Colonic mucosa (tissue), 4 donors: ENCODE results near the gene PCED1B. TPM values are rescaled to one million over a fixed set of nuclear protein-coding genes. Genes with fewer than 3 reads are reported as not detected.

Experiments
- DNase-seq: peaks from one replicate; pipeline ENCODE4 v3.0.0-alpha.2; 2020
- H3K27ac ChIP-seq: fragments of 200-600 bp; one replicate; pipeline ENCODE4 v1.8.0; 2021
- H3K27me3 ChIP-seq: fragments of 200-600 bp; one replicate; pipeline ENCODE4 v1.8.0; 2021
- H3K36me3 ChIP-seq: fragments of 200-600 bp; one replicate; pipeline ENCODE4 v1.8.0; 2021
- H3K4me1 ChIP-seq: fragments of 200-600 bp; one replicate; pipeline ENCODE4 v1.8.0; 2021; ENCODE audit warnings: mild to moderate bottlenecking
- H3K4me3 ChIP-seq: fragments of 200-600 bp; one replicate; pipeline ENCODE4 v1.8.0; 2021
- H3K9ac ChIP-seq, 2 donors: one replicate each; pipeline ENCODE4 v1.7.0; 2013; ENCODE audit warnings: control low read depth in 2 of 2, low read depth in 2 of 2, low read length in 2 of 2
- H3K9me3 ChIP-seq: fragments of 200-600 bp; one replicate; pipeline ENCODE4 v1.8.0; 2021
- intact Hi-C: fragments of 100-400 bp; cut with DNase I; formaldehyde crosslinking; loops from one replicate; pipeline ENCODE4 v1.14.1; 2022
- total RNA-seq, 2 donors: library from RNA; stranded (reverse); fragmentation: NEBNext Ultra II Directional in 1 of 2; extraction: Animal tissue kit (Norgen Biotek cat#: 25700) in 1 of 2; gene quantifications; one replicate each; pipeline ENCODE4 v1.2.1, GENCODE V29; 2021
- TF ChIP-seq, protein P1 (sequence below): fragments of 200-600 bp; IDR thresholded peaks from one replicate; pipeline ENCODE4 v1.8.0; 2022; ENCODE audit warnings: antibody characterized with exemption, mild to moderate bottlenecking
- donor health status: healthy.
- donor health status: DM: no; HTN: no; CAD: no.
- donor health status: DM: no; HTN: no; CAD: no.

Gene PCED1B
- total RNA-seq, 2 donors from 2014 or later, result 1.8 to 2.1 TPM

DNA sequence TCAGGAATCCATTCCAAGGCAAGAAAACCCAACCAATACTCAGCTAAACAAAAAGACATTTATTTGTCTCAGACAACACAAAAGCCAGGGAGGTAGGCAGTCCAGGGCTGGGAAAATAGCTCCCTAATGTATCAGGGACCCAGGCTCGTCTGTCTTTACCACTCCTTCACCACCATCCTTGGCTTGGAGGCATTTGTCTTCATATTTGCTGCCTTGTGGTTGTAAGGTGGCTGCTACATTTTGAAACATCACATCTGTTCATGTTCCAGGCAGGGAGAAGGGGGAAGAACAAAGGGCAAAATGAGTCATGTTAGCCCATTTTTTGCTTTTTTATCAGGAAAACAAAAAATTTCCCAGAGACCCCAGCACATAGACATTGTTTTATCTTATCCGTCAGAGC is 44.8 kb upstream of the PCED1B start:
- intact Hi-C loops, result loop anchor here (5.0 to 10.0 kb wide), 5 partner anchors 43 to 650 kb away; partner anchors contain the start of genes AMIGO2 and PCED1B
- Histone ChIP-seq H3K27ac (no peak overlapping the region), H3K27me3 (no peaks in the 10 kb centered on the region), H3K36me3 (no peaks in the 10 kb centered on the region), H3K4me3 (no peak overlapping the region), H3K9me3 (no peaks in the 10 kb centered on the region), H3K4me1 (no peaks in the 10 kb centered on the region), H3K9ac (no peak overlapping the region)
- TF ChIP-seq, protein P1, sequence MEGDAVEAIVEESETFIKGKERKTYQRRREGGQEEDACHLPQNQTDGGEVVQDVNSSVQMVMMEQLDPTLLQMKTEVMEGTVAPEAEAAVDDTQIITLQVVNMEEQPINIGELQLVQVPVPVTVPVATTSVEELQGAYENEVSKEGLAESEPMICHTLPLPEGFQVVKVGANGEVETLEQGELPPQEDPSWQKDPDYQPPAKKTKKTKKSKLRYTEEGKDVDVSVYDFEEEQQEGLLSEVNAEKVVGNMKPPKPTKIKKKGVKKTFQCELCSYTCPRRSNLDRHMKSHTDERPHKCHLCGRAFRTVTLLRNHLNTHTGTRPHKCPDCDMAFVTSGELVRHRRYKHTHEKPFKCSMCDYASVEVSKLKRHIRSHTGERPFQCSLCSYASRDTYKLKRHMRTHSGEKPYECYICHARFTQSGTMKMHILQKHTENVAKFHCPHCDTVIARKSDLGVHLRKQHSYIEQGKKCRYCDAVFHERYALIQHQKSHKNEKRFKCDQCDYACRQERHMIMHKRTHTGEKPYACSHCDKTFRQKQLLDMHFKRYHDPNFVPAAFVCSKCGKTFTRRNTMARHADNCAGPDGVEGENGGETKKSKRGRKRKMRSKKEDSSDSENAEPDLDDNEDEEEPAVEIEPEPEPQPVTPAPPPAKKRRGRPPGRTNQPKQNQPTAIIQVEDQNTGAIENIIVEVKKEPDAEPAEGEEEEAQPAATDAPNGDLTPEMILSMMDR, result no peak
- DNase-seq, result no peak

DNA sequence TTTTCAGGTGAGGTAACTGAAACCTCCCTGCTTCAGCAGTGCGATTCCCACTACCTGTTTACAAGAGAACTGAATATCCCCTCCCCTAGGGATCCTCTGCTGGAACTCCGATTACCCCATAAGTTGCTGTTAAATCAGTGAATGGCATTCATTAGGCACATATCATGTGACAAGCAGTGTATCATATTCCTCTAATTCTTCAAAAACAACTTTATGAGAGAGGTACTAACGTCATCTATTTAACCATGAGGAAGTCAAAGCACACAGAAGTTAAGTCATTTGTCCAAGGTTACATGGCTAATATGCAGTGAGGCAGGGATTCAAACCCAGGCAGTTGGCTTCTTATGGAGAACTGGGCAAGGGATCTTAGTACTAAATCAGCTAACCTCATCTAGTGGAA is 43.9 kb upstream of the PCED1B start:
- no peak overlapping the region for H3K27ac ChIP-seq
- TF ChIP-seq, protein P1, result no peak
- no peak for DNase-seq
- intact Hi-C loops, result loop anchor here (10.0 kb wide), 2 partner anchors 619 to 649 kb away; no protein-coding TSS in a partner anchor
- H3K27me3 ChIP-seq, result no peaks in the 10 kb centered on the region
- no peaks in the 10 kb centered on the region for H3K36me3 ChIP-seq
- no peaks in the 10 kb centered on the region for H3K9me3 ChIP-seq
- no peak overlapping the region for H3K4me3 ChIP-seq
- H3K9ac ChIP-seq, result no peak overlapping the region
- no peaks in the 10 kb centered on the region for H3K4me1 ChIP-seq

- no peak for DNase-seq
- Histone ChIP-seq H3K4me3 (no peak overlapping the region), H3K27ac (no peak overlapping the region), H3K9me3 (no peaks in the 10 kb centered on the region), H3K36me3 (no peaks in the 10 kb centered on the region), H3K9ac (no peak overlapping the region), H3K4me1 (no peaks in the 10 kb centered on the region), H3K27me3 (no peaks in the 10 kb centered on the region)
- intact Hi-C loops, result loop anchor here (10.0 kb wide), 2 partner anchors 616 to 646 kb away; no protein-coding TSS in a partner anchor
- TF ChIP-seq, protein P1, result no peak
These were observed 41.1 kb upstream of the PCED1B start for GRCh38 chr12:47038270-47038748.

DNA sequence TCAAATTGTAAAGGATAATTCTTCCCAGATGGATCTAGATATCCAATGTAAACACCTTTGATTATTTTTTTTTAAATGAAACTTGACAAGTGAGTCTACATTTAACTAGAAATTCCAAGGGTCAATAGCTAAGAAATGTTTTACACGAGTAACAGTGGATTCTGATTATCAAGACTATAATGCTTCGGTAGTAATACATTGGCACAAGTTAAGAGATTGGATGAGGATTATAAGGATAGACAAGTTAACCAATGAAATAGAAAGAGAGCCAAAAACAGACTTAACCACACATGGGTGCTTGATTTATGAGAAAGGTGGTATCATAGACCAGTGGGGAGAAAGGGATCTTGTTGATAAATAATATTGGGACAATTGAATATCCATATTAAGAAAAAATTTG is 40.3 kb upstream of the PCED1B start:
- Histone ChIP-seq H3K9ac (no peak overlapping the region), H3K4me1 (no peaks in the 10 kb centered on the region), H3K36me3 (no peaks in the 10 kb centered on the region), H3K27me3 (no peaks in the 10 kb centered on the region), H3K9me3 (no peaks in the 10 kb centered on the region), H3K4me3 (no peak overlapping the region), H3K27ac (no peak overlapping the region)
- DNase-seq, result no peak
- TF ChIP-seq, protein P1, result no peak
- intact Hi-C loops, result loop anchor here (10.0 kb wide), 2 partner anchors 616 to 646 kb away; no protein-coding TSS in a partner anchor

DNA sequence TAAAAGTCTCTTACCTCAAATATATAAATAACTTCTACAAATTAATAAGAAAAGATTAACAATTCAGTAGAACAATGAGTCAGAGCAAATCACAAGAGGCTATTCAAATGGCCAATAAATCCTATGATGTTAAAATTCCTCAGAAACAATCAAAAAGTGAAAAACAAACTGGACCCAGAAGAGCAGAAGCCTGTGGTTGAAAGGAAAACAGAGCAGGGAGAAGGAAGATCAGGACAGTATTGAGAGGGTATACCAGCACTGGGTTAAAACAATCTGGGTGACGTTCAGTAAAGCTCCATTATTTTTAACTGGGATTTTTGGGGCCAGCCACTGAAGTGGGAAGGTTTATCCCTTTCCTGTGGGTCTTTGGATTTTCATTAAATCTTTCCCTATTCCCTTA is 39.7 kb upstream of the PCED1B start:
- DNase-seq, result no peak
- Histone ChIP-seq H3K27ac (no peak overlapping the region), H3K4me3 (no peak overlapping the region), H3K36me3 (no peaks in the 10 kb centered on the region), H3K27me3 (no peaks in the 10 kb centered on the region), H3K4me1 (no peaks in the 10 kb centered on the region), H3K9me3 (no peaks in the 10 kb centered on the region), H3K9ac (no peak overlapping the region)
- intact Hi-C loops, result loop anchor here (10.0 kb wide), 2 partner anchors 615 to 645 kb away; no protein-coding TSS in a partner anchor
- TF ChIP-seq, protein P1, result no peak
